WTC11 (cell line): ENCODE measurements around the gene CAPN7. TPM values are rescaled to one million over a fixed set of nuclear protein-coding genes. Genes with fewer than 3 reads are reported as not detected.

Experiments used
- ATAC-seq: fragments of 200-7000 bp; cut with Tn5 transposase; 2 replicates; pipeline ENCODE4 v1.10.0; 2021; ENCODE audit warnings: mild to moderate bottlenecking, moderate library complexity
- CTCF ChIA-PET: fragments of 300-600 bp; sonication (Branson Sonifier 250); formaldehyde crosslinking; loops from one replicate; lab custom pipeline; 2021; ENCODE audit warnings: antibody characterized with exemption; lab: Charles Lee
- POLR2A ChIA-PET: fragments of 350-600 bp; sonication (Branson Sonifier 250); formaldehyde crosslinking; loops from one replicate; lab custom pipeline; 2021; ENCODE audit warnings: antibody characterized with exemption; lab: Charles Lee
- DNase-seq: peaks from one replicate; pipeline ENCODE4 v3.0.0; 2021; ENCODE audit warnings: low spot score
- H3K27ac Mint-ChIP-seq: 2 replicates; pipeline ENCODE4 v1.8.0; 2021; ENCODE audit warnings: mixed read lengths
- H3K27me3 Mint-ChIP-seq: 2 replicates; pipeline ENCODE4 v1.8.0; 2021; ENCODE audit warnings: low read depth, mild to moderate bottlenecking, moderate library complexity, mixed read lengths
- H3K36me3 Mint-ChIP-seq: 2 replicates; pipeline ENCODE4 v1.8.0; 2021; ENCODE audit warnings: mixed read lengths
- H3K4me1 Mint-ChIP-seq: 2 replicates; pipeline ENCODE4 v1.8.0; 2022; ENCODE audit warnings: mixed read lengths
- H3K4me3 Mint-ChIP-seq: 2 replicates; pipeline ENCODE4 v1.8.0; 2021; ENCODE audit warnings: mild to moderate bottlenecking, moderate library complexity, mixed read lengths
- H3K9me3 Mint-ChIP-seq: 2 replicates; pipeline ENCODE4 v1.8.0; 2021; ENCODE audit warnings: mixed read lengths
- CREB1 ChIP-seq: sonication (generic); formaldehyde crosslinking; IDR thresholded peaks from 2 replicates; pipeline ENCODE4 v1.8.0; 2023; ENCODE audit warnings: mild to moderate bottlenecking, missing genetic modification reagents
- EMX1 ChIP-seq: fragments of 250-450 bp; sonication (Bioruptor Pico); IDR thresholded peaks from 2 replicates; pipeline ENCODE4 v1.8.0; 2021; ENCODE audit warnings: mild to moderate bottlenecking
- ESRRA ChIP-seq: sonication (generic); formaldehyde crosslinking; IDR thresholded peaks from 2 replicates; pipeline ENCODE4 v1.8.1; 2022; ENCODE audit warnings: mild to moderate bottlenecking, missing genetic modification reagents, borderline replicate concordance
- FOXP1 ChIP-seq: sonication (generic); formaldehyde crosslinking; IDR thresholded peaks from 2 replicates; pipeline ENCODE4 v1.8.0; 2022; ENCODE audit warnings: missing genetic modification reagents, mild to moderate bottlenecking, moderate library complexity, borderline replicate concordance
- JAZF1 ChIP-seq: fragments of 250-450 bp; sonication (Bioruptor Pico); IDR thresholded peaks from 2 replicates; pipeline ENCODE4 v1.9.0; 2021; ENCODE audit warnings: moderate library complexity, mild to moderate bottlenecking, inconsistent platforms
- KAT7 ChIP-seq: sonication (generic); formaldehyde crosslinking; IDR thresholded peaks from 2 replicates; pipeline ENCODE4 v1.8.1; 2023; ENCODE audit warnings: missing genetic modification reagents, mild to moderate bottlenecking, borderline replicate concordance
- RORB ChIP-seq: fragments of 250-450 bp; sonication (Bioruptor Pico); IDR thresholded peaks from 2 replicates; pipeline ENCODE4 v1.9.0; 2021; ENCODE audit warnings: mild to moderate bottlenecking
- ZNF138 ChIP-seq: sonication (generic); formaldehyde crosslinking; conservative IDR thresholded peaks from 2 replicates; pipeline ENCODE4 v1.8.1; 2022; ENCODE audit warnings: mild to moderate bottlenecking, moderate library complexity, missing genetic modification reagents
- ZNF219 ChIP-seq: sonication (generic); formaldehyde crosslinking; IDR thresholded peaks from 2 replicates; pipeline ENCODE4 v1.8.0; 2023; ENCODE audit warnings: missing genetic modification reagents, mild to moderate bottlenecking, borderline replicate concordance
- ZNF416 ChIP-seq: fragments of 250-450 bp; sonication (Bioruptor Pico); IDR thresholded peaks from 2 replicates; pipeline ENCODE4 v1.9.0; 2021; ENCODE audit warnings: mild to moderate bottlenecking, inconsistent platforms
- ZNF423 ChIP-seq: fragments of 250-450 bp; sonication (Bioruptor Pico); IDR thresholded peaks from 2 replicates; pipeline ENCODE4 v2.1.2; 2022; ENCODE audit warnings: mild to moderate bottlenecking, moderate library complexity
- total RNA-seq: library from RNA; stranded (reverse); gene quantifications from 3 replicates; pipeline ENCODE4 v1.2.3, GENCODE V29; 2021
- TF ChIP-seq, protein P1 (sequence below): fragments of 250-450 bp; sonication (Bioruptor Pico); IDR thresholded peaks from 2 replicates; pipeline ENCODE4 v2.1.2; 2022; ENCODE audit warnings: mild to moderate bottlenecking, moderate library complexity
- TF ChIP-seq, protein P2 (sequence below): sonication (generic); formaldehyde crosslinking; IDR thresholded peaks from 2 replicates; pipeline ENCODE4 v1.8.0; 2022; ENCODE audit warnings: mild to moderate bottlenecking, missing genetic modification reagents
- TF ChIP-seq, protein P3 (sequence below): fragments of 250-450 bp; sonication (Bioruptor Pico); conservative IDR thresholded peaks from 2 replicates; pipeline ENCODE4 v1.9.0; 2021; ENCODE audit warnings: mild to moderate bottlenecking
- TF ChIP-seq, protein P4 (sequence below): sonication (generic); formaldehyde crosslinking; IDR thresholded peaks from 2 replicates; pipeline ENCODE4 v1.8.0; 2022; ENCODE audit warnings: mild to moderate bottlenecking, missing genetic modification reagents
- TF ChIP-seq, protein P5 (sequence below): fragments of 250-450 bp; sonication (Bioruptor Pico); IDR thresholded peaks from 2 replicates; pipeline ENCODE4 v1.9.0; 2021; ENCODE audit warnings: moderate library complexity, mild to moderate bottlenecking, inconsistent platforms, borderline replicate concordance
- TF ChIP-seq, protein P6 (sequence below): sonication (generic); formaldehyde crosslinking; conservative IDR thresholded peaks from 2 replicates; pipeline ENCODE4 v1.8.1; 2023; ENCODE audit warnings: mild to moderate bottlenecking, low read depth, missing genetic modification reagents, moderate library complexity
- TF ChIP-seq, protein P7 (sequence below): sonication (generic); formaldehyde crosslinking; IDR thresholded peaks from 2 replicates; pipeline ENCODE4 v1.8.1; 2023; ENCODE audit warnings: mild to moderate bottlenecking, missing genetic modification reagents, moderate library complexity
- TF ChIP-seq, protein P8 (sequence below): fragments of 200-600 bp; IDR thresholded peaks from 2 replicates; pipeline ENCODE4 v1.8.0; 2022; ENCODE audit warnings: antibody characterized with exemption
- TF ChIP-seq, protein P9 (sequence below): sonication (generic); formaldehyde crosslinking; IDR thresholded peaks from 2 replicates; pipeline ENCODE4 v1.8.1; 2022; ENCODE audit warnings: low read depth, mild to moderate bottlenecking, moderate library complexity, missing genetic modification reagents, borderline replicate concordance

The CAPN7 gene
- total RNA-seq, 1 experiment from 2014 or later, result 16.8 TPM

DNA sequence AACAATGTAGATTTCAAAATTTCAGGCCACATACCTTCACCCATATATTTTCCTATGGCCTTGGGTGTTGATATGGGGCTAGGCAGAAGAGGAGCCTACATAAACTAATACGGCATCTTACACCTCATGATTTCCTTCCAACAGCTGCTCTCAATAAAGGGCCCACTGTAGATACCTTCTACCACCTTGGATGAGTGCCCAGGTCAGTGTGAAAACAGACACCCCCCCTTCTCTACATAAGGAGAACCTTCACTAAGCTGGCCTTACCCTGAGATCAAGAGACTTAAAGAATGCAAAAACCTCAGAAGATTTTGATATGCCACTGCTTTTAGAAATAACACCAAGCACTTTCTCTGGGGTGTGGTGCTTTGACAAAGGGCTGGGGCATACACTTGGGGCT is 83.6 kb downstream of the CAPN7 start:
- ATAC-seq (no peak), DNase-seq (no peak)
- CTCF ChIA-PET, result no interaction called here
- peaks cover 4% of the 10 kb centered on the region; the same call in 1 of the 2 replicates for H3K9me3 Mint-ChIP-seq
- TF ChIP-seq JAZF1 (CRISPR knock-in tag) (no peak), ZNF423 (CRISPR knock-in tag) (no peak), EMX1 (CRISPR knock-in tag) (no peak), ZNF219 (CRISPR knock-in tag) (no peak), FOXP1 (CRISPR knock-in tag) (no peak), CREB1 (CRISPR knock-in tag) (no peak), ZNF416 (no peak), ZNF138 (CRISPR knock-in tag) (no peak), KAT7 (CRISPR knock-in tag) (no peak), RORB (CRISPR knock-in tag) (no peak), ESRRA (CRISPR knock-in tag) (no peak)
- TF ChIP-seq, protein P1, sequence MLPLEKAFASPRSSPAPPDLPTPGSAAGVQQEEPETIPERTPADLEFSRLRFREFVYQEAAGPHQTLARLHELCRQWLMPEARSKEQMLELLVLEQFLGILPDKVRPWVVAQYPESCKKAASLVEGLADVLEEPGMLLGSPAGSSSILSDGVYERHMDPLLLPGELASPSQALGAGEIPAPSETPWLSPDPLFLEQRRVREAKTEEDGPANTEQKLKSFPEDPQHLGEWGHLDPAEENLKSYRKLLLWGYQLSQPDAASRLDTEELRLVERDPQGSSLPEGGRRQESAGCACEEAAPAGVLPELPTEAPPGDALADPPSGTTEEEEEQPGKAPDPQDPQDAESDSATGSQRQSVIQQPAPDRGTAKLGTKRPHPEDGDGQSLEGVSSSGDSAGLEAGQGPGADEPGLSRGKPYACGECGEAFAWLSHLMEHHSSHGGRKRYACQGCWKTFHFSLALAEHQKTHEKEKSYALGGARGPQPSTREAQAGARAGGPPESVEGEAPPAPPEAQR (CRISPR knock-in tag), result no peak
- TF ChIP-seq, protein P2, sequence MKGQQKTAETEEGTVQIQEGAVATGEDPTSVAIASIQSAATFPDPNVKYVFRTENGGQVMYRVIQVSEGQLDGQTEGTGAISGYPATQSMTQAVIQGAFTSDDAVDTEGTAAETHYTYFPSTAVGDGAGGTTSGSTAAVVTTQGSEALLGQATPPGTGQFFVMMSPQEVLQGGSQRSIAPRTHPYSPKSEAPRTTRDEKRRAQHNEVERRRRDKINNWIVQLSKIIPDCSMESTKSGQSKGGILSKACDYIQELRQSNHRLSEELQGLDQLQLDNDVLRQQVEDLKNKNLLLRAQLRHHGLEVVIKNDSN (CRISPR knock-in tag), result no peak
- TF ChIP-seq, protein P3, sequence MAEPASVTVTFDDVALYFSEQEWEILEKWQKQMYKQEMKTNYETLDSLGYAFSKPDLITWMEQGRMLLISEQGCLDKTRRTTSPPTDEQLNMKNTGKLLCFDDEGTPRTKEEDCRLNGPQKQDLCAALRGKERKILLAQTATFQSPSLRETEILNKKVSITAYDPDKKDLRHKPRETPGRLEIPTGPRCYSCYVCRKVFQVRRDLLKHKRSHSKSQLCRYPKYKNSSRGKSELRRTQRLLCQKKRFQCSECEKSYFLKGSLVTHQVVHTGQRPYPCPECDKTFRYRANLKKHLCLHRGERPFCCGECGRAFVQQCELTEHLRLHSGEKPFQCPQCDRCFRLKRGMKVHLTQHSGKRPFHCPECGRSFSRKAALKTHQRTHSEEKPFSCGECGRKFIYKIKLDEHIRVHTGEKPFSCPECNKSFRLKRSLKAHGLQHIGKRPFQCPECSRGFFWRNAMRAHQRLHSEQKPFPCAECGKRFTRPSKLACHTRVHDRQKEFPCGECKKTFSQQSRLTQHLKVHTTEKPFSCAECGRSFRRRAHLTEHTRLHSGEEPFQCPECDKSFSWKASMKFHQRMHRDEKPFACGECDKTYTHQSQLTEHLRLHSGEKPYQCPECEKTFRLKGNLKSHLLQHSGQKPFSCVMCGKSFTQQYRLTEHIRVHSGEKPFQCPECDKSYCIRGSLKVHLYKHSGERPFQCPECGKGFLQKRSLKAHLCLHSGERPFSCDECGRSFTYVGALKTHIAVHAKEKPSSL (CRISPR knock-in tag), result no peak
- TF ChIP-seq, protein P4, sequence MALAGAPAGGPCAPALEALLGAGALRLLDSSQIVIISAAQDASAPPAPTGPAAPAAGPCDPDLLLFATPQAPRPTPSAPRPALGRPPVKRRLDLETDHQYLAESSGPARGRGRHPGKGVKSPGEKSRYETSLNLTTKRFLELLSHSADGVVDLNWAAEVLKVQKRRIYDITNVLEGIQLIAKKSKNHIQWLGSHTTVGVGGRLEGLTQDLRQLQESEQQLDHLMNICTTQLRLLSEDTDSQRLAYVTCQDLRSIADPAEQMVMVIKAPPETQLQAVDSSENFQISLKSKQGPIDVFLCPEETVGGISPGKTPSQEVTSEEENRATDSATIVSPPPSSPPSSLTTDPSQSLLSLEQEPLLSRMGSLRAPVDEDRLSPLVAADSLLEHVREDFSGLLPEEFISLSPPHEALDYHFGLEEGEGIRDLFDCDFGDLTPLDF (CRISPR knock-in tag), result no peak
- TF ChIP-seq, protein P5, sequence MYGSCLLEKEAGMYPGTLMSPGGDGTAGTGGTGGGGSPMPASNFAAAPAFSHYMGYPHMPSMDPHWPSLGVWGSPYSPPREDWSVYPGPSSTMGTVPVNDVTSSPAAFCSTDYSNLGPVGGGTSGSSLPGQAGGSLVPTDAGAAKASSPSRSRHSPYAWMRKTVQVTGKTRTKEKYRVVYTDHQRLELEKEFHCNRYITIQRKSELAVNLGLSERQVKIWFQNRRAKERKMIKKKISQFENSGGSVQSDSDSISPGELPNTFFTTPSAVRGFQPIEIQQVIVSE (CRISPR knock-in tag), result no peak
- TF ChIP-seq, protein P6, sequence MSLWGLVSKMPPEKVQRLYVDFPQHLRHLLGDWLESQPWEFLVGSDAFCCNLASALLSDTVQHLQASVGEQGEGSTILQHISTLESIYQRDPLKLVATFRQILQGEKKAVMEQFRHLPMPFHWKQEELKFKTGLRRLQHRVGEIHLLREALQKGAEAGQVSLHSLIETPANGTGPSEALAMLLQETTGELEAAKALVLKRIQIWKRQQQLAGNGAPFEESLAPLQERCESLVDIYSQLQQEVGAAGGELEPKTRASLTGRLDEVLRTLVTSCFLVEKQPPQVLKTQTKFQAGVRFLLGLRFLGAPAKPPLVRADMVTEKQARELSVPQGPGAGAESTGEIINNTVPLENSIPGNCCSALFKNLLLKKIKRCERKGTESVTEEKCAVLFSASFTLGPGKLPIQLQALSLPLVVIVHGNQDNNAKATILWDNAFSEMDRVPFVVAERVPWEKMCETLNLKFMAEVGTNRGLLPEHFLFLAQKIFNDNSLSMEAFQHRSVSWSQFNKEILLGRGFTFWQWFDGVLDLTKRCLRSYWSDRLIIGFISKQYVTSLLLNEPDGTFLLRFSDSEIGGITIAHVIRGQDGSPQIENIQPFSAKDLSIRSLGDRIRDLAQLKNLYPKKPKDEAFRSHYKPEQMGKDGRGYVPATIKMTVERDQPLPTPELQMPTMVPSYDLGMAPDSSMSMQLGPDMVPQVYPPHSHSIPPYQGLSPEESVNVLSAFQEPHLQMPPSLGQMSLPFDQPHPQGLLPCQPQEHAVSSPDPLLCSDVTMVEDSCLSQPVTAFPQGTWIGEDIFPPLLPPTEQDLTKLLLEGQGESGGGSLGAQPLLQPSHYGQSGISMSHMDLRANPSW (CRISPR knock-in tag), result no peak
- TF ChIP-seq, protein P7, sequence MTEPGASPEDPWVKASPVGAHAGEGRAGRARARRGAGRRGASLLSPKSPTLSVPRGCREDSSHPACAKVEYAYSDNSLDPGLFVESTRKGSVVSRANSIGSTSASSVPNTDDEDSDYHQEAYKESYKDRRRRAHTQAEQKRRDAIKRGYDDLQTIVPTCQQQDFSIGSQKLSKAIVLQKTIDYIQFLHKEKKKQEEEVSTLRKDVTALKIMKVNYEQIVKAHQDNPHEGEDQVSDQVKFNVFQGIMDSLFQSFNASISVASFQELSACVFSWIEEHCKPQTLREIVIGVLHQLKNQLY (CRISPR knock-in tag), result no peak
- TF ChIP-seq, protein P8, sequence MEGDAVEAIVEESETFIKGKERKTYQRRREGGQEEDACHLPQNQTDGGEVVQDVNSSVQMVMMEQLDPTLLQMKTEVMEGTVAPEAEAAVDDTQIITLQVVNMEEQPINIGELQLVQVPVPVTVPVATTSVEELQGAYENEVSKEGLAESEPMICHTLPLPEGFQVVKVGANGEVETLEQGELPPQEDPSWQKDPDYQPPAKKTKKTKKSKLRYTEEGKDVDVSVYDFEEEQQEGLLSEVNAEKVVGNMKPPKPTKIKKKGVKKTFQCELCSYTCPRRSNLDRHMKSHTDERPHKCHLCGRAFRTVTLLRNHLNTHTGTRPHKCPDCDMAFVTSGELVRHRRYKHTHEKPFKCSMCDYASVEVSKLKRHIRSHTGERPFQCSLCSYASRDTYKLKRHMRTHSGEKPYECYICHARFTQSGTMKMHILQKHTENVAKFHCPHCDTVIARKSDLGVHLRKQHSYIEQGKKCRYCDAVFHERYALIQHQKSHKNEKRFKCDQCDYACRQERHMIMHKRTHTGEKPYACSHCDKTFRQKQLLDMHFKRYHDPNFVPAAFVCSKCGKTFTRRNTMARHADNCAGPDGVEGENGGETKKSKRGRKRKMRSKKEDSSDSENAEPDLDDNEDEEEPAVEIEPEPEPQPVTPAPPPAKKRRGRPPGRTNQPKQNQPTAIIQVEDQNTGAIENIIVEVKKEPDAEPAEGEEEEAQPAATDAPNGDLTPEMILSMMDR, result no peak
- TF ChIP-seq, protein P9, sequence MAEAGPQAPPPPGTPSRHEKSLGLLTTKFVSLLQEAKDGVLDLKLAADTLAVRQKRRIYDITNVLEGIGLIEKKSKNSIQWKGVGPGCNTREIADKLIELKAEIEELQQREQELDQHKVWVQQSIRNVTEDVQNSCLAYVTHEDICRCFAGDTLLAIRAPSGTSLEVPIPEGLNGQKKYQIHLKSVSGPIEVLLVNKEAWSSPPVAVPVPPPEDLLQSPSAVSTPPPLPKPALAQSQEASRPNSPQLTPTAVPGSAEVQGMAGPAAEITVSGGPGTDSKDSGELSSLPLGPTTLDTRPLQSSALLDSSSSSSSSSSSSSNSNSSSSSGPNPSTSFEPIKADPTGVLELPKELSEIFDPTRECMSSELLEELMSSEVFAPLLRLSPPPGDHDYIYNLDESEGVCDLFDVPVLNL (CRISPR knock-in tag), result no peak
- no peak overlapping the region for H3K27ac Mint-ChIP-seq
- POLR2A ChIA-PET, result no interaction called here
- H3K27me3 Mint-ChIP-seq, result no peaks in the 10 kb centered on the region
- no peaks in the 10 kb centered on the region for H3K36me3 Mint-ChIP-seq
- H3K4me3 Mint-ChIP-seq, result no peak overlapping the region
- H3K4me1 Mint-ChIP-seq, result peaks cover 16% of the 10 kb centered on the region
